ENCODE results near the gene GRPEL2.
"Not testable (repeated sequence)": the region's sequence is repeated elsewhere in the genome, so short reads cannot be mapped to it uniquely, and the experiment has no call there.

Gene GRPEL2

DNA sequence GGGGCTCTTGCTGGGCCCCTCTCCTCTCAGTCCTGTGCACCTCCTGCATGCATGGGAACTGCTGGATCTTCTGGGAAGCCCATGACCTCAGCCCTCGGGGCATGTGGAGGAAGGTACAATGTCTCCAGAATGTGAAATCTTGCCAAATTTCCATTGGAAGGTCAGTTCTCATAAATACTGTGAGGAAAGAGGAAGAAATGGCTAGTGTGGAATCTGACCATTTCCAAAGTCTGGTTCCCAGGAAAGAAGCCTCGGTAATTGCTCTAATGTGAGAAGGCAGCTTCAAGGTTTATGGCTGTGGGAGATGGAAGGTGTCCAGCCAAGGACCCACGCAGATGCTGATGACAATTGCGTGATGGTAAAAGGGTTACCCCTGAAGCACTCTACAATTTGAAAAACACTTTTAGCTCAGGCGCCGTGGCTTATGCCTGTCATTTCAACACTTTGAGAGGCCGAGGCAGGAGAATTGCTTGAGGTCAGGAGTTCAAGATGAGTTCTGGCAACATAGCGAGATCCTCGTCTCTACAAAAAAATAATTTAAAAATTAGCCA, 41.9 kb downstream of the GRPEL2 start:
- Mint-ChIP-seq H3K4me1 (peaks cover under 1% of the 10 kb centered on the region), H3K27ac (no peak overlapping the region), H3K4me3 (no peak overlapping the region), H3K27me3 (no peaks in the 10 kb centered on the region), H3K36me3 (no peaks in the 10 kb centered on the region), H3K9me3 (no peaks in the 10 kb centered on the region)
- no peak for ATAC-seq

DNA sequence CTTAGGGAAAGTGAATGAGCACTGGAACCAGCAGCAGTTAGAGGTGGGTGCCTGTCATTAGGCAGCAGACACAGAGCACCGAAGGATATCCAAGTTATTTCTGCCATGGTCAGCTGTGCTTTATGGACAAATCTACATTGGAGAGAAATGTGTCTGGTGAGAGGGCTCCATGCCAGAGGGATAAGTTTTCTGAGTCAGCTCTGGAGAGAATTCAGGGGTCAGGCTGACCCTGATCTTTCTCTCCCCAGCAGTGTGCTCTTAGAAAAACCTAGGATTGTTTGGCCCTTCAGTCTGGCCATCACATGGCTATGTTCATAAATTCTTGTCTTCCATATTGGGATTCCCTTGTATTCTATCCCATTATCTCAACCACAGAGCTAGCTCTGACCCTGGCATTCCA, 42.7 kb downstream of the GRPEL2 start:
- Mint-ChIP-seq H3K4me1 (no peaks in the 10 kb centered on the region), H3K27me3 (no peaks in the 10 kb centered on the region), H3K9me3 (no peaks in the 10 kb centered on the region), H3K36me3 (no peaks in the 10 kb centered on the region), H3K4me3 (no peak overlapping the region), H3K27ac (no peak overlapping the region)
- ATAC-seq, result no peak

DNA sequence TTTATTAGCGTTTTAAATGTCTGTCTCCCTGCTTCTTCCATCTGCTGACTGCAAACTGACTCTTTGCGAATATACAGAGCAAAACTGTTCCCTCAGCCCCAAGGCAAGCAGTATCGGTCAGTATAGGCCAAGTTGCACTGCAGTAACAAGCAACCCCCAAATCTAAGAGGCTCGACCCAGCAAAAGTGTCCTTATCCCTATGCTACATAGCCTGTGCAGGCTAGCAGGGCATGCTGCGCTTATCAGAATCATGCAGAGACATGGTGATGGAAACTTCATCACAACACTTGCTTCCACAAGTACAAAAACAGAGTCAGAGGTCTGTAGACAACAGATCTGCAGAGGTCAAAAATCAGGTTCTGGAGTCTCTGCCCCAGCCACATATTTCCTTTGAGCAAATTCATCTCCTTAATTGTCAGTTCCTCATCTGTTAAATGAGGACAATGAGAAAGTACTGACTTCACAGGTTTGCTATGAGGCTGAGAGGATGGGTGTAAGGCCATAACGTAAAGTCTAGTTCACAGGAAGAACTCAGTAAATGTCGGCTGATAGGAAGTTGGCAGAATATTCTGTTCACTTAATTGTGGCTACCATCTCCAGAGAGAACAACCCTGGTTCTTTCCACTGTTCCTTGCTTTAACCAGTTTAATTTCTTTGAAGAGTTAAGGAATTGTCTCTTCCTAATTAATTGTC, 43.3 kb downstream of the GRPEL2 start:
- H3K36me3 Mint-ChIP-seq, result no peaks in the 10 kb centered on the region

DNA sequence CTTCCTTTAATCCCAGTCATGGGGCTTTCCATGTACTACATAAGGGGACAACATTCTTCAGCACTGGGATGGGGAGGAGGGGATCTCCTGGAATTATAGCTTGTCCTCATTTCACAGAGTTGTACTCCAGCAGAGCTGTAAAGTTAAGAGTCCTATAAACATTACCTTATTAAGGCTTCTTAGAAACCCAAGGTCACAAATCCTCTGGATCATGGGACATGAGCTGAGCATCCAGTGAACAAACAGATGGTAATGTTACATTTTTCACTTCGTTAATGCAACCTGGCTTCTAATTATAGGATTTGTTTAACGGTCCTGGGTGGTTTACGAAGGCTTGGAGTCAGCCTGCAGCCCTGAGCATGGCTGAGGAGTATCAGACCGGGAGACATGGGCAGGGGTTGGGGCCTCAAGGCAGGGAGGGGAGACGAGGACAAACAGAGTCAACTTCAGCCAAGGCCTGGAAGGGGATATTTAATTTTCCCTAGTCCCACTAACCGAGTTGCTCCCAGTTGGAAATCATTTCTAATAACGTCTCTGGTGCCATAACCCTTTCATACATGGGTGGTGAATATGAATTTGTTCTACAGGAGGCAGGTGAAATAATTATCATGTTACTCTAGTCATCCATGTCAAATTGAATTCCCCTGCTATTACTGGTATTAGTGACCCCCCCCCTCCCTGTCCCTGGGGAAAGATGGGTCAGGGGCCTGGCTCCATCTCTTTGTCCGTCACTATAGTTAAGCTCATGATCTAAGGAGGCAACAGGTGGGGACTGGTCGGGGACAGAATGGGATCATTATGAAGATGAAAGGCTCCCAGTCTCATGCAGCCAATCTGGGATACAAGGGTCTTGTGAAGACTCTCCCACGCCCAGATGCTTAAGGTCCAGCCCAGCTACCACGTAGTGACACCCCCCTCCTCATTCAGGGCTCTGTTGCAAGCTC, 44.5 kb downstream of the GRPEL2 start:
- no peaks in the 10 kb centered on the region for H3K36me3 Mint-ChIP-seq
- no peak for ATAC-seq
- no peak overlapping the region for H3K27ac Mint-ChIP-seq
- no peaks in the 10 kb centered on the region for H3K4me1 Mint-ChIP-seq
- no peaks in the 10 kb centered on the region for H3K9me3 Mint-ChIP-seq
- H3K27me3 Mint-ChIP-seq, result no peaks in the 10 kb centered on the region
- H3K4me3 Mint-ChIP-seq, result no peak overlapping the region

More for the DNA sequence above, 43.3 kb downstream of the GRPEL2 start:
- Mint-ChIP-seq H3K9me3 (no peaks in the 10 kb centered on the region), H3K4me3 (no peak overlapping the region), H3K27ac (no peak overlapping the region), H3K4me1 (no peaks in the 10 kb centered on the region), H3K27me3 (no peaks in the 10 kb centered on the region)
- ATAC-seq, result no peak

DNA sequence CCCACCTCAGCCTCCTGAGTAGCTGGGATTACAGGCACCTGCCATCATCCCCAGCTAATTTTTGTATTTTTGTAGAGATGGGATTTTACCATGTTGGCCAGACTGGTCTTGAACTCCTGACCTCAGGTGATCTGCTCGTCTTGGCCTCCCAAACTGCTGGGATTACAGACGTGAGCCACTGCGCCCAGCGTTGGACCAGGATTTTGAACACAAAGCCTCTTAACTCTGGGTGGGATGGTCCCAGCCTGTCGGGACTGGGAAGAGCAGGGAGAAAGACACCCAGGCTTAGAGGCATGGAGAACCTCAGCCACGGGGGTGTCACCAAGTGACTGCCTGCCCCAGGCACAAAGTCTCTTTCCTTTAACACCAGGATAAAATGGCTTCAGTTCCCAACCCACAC, 45.8 kb downstream of the GRPEL2 start:
- H3K27ac Mint-ChIP-seq, ATAC-seq, H3K9me3 Mint-ChIP-seq, H3K4me3 Mint-ChIP-seq, H3K36me3 Mint-ChIP-seq, H3K27me3 Mint-ChIP-seq, H3K4me1 Mint-ChIP-seq: not testable (repeated sequence)

DNA sequence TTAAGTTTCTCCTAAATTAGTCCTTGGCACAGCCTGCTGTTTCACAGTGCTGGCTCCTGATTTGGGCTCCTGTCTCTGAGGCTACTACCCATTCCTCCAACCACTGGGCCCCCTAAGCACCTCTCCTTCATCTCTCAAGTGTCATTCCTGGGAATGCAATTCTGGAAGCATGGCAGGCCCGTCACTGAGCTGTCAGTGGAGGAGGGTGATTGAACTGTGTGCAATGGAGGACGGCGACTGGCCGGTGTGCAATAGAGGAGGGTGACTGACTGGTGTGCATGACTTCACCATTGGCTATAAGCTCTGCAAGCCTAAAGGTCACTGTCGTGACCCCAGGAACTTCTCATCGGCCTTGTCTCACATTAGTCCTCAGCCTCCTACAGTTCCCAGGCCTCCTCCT, 46.2 kb downstream of the GRPEL2 start:
- H3K27ac Mint-ChIP-seq, result no peak overlapping the region

DNA sequence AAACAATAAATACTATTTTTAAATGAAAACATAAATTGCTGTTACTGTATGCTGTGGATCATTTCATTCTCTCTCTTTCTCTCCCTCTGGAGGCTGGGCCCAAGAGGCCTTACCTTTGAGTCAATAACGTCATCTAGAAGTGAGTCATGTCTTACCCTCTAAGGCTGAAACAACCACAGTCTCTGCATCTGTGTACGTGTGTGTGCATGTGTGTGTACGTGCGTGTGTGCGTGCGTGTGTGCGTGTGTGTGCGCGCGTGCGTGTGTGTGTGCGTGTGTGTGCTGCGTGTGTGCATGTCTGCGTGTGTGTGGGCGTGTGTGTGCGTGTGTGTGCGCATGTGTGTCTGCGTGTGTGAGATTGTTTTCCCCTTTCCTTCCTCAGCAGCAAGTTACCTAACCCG, 47.4 kb downstream of the GRPEL2 start:
- H3K4me3 Mint-ChIP-seq, result no peak overlapping the region
- no peaks in the 10 kb centered on the region for H3K4me1 Mint-ChIP-seq
- no peaks in the 10 kb centered on the region for H3K9me3 Mint-ChIP-seq
- H3K36me3 Mint-ChIP-seq, result no peaks in the 10 kb centered on the region
- no peak overlapping the region for H3K27ac Mint-ChIP-seq
- no peak for ATAC-seq
- H3K27me3 Mint-ChIP-seq, result no peaks in the 10 kb centered on the region

More for the DNA sequence above, 46.2 kb downstream of the GRPEL2 start:
- no peaks in the 10 kb centered on the region for H3K4me1 Mint-ChIP-seq
- H3K27me3 Mint-ChIP-seq, result no peaks in the 10 kb centered on the region
- no peak overlapping the region for H3K4me3 Mint-ChIP-seq
- H3K36me3 Mint-ChIP-seq, result no peaks in the 10 kb centered on the region
- H3K9me3 Mint-ChIP-seq, result no peaks in the 10 kb centered on the region
- ATAC-seq, result no peak

DNA sequence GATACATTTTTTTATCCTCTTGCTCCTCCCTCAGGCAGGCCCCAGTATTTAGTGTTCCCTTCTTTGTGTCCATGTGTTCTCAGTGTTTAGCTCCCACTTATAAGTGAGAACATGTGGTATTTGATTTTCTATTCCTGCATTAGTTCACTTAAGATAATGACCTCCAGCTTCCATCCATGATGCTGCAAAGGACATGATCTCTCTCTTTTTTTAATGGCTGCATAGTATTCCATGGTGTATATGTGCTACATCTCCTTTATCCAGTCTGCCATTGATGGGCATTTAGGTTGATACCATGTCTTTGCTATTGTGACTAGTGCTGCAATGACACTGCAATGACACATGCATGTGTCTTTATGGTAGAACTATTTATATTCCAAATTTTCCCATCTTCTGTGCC, 49.7 kb downstream of the GRPEL2 start:
- peaks cover 13% of the 10 kb centered on the region for H3K27me3 Mint-ChIP-seq
- H3K4me3 Mint-ChIP-seq, H3K4me1 Mint-ChIP-seq, H3K36me3 Mint-ChIP-seq, ATAC-seq, H3K9me3 Mint-ChIP-seq, H3K27ac Mint-ChIP-seq: not testable (repeated sequence)

DNA sequence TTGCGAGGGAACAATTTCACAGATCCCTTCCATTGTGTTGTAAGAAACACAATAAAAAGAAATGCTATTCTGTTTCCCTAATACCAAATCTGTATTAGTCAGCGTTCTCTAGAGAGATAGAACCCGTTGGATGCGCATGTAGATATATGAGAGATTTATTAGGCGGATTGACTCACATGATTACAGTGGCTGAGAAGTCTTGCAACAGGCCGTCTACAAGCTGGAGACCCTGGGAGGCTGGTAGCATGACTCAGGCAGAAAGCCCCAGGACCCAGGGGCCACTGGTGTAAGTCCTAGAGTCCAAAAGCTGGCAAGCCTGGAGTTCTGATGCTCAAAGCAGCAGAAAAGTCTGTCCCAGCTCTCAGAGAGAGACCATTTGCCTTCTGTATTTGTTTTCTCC, 52.2 kb downstream of the GRPEL2 start:
- H3K4me1 Mint-ChIP-seq, result no peaks in the 10 kb centered on the region
- H3K27me3 Mint-ChIP-seq, result peaks cover 27% of the 10 kb centered on the region
- H3K9me3 Mint-ChIP-seq, result no peaks in the 10 kb centered on the region
- H3K27ac Mint-ChIP-seq, result no peak overlapping the region
- no peak overlapping the region for H3K4me3 Mint-ChIP-seq
- H3K36me3 Mint-ChIP-seq, result no peaks in the 10 kb centered on the region
- no peak for ATAC-seq

DNA sequence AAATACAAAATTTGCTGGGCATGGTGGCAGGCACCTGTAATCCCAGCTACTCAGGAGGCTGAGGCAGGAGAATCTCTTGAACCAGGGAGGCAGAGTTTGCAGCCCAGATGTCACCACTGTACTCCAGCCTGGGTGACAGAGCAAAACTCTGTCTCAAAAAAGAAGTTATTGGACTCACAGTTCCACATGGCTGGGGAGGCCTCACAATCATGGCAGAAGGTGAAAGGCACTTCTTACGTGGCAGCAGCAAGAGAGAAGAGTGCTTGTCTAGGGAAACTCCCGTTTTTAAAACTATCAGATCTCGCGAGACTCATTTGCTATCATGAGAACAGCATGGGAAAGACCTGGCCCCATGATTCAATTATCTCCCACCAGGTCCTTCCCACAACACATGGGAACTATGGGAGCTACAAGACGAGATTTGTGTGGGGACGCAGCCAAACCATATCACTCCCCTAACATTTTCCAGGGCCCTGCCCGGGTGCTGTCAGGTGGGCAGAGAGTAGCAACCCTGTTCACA, 53.5 kb downstream of the GRPEL2 start:
- H3K27me3 Mint-ChIP-seq, result peaks cover 27% of the 10 kb centered on the region
- H3K4me3 Mint-ChIP-seq, H3K27ac Mint-ChIP-seq, H3K4me1 Mint-ChIP-seq, H3K9me3 Mint-ChIP-seq, ATAC-seq, H3K36me3 Mint-ChIP-seq: not testable (repeated sequence)

DNA sequence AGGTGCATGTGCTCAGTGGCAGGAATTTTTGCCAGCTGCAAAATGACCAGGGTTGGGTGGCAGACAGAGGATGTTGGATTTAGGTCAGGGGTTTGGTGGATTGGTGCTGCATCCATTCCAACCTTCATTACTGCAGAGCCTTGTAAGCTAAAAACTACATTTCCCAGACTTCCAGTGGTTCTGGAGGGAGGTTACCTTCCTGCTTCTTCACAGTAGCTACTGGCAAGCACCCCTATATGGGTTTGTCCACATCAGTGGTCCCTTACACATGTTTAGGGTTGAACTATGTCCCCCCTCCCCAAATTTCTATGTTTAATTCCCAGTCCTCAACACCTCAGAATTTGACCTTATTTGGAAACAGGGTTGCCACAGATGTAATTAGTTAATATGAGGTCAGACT, 54.5 kb downstream of the GRPEL2 start:
- Mint-ChIP-seq H3K9me3 (no peaks in the 10 kb centered on the region), H3K27ac (no peak overlapping the region), H3K4me1 (no peaks in the 10 kb centered on the region), H3K36me3 (no peaks in the 10 kb centered on the region), H3K4me3 (no peak overlapping the region), H3K27me3 (peaks cover 27% of the 10 kb centered on the region)
- no peak for ATAC-seq

DNA sequence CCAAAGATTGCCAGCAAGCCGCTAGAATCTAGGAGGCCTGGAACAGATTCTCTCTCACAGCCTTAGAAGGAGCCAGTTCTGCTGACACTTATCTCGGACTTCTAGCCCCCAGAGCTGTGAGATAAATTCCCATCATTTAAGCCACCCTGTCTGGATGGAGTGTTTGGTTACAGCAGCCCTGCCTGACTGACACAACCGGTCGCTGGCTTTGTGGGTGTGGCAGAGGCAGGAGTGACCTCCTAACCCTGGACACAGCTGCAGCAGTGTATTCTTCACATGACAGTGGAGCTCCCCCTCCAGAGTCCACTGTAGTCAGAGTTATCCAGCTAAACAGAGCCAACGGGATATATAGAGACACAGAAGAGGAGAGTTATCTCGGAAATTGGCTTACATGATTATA, 55.0 kb downstream of the GRPEL2 start:
- no peak for ATAC-seq
- Mint-ChIP-seq H3K27me3 (peaks cover 27% of the 10 kb centered on the region), H3K4me1 (no peaks in the 10 kb centered on the region)

DNA sequence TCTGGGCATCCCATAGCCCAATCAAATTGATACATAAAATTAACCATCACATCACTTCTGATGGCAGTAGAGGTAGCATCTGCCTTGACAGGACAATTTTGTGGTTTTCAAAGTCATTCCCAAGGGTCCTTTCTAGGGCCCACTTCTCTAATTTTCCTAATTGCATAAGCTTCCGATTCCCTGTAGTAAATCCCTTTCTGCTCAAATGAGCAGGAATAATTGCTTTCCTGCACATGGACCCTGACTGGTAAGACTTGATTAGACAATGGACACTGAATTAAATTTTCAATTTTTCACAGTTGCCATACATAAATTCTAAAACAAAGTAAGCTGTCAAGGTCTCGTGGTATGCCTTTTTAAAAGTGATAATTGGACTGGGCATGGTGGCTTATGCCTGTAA, 55.8 kb downstream of the GRPEL2 start:
- H3K9me3 Mint-ChIP-seq, result no peaks in the 10 kb centered on the region
- peaks cover 27% of the 10 kb centered on the region for H3K27me3 Mint-ChIP-seq
- H3K4me3 Mint-ChIP-seq, result no peak overlapping the region
- H3K4me1 Mint-ChIP-seq, result no peaks in the 10 kb centered on the region
- no peak overlapping the region for H3K27ac Mint-ChIP-seq
- ATAC-seq, result no peak
- no peaks in the 10 kb centered on the region for H3K36me3 Mint-ChIP-seq

More for the DNA sequence above, 55.0 kb downstream of the GRPEL2 start:
- Mint-ChIP-seq H3K9me3 (no peaks in the 10 kb centered on the region), H3K36me3 (no peaks in the 10 kb centered on the region), H3K27ac (no peak overlapping the region), H3K4me3 (no peak overlapping the region)

DNA sequence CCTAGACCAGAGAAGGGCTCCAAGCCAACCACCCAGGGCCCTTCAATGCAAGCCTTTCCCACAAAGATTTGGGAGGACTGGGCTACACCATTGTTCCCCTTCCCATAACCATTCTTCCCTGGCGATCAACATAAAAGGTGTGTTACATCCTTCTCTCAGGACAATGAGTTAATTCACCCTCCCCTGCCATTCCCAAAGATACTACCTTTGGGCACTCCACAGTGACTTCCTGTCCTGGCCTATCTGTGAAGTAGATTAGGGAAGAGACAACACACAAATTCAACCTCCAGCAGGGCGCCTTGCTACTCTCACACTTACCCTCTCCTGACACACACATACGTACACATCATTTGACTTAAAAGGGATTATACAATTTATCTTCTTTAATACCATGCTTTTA, 57.0 kb downstream of the GRPEL2 start:
- H3K9me3 Mint-ChIP-seq, result no peaks in the 10 kb centered on the region
- no peaks in the 10 kb centered on the region for H3K36me3 Mint-ChIP-seq
- H3K4me3 Mint-ChIP-seq, result no peak overlapping the region
- no peak overlapping the region for H3K27ac Mint-ChIP-seq
- no peak for ATAC-seq
- H3K27me3 Mint-ChIP-seq, result peaks cover 32% of the 10 kb centered on the region
- H3K4me1 Mint-ChIP-seq, result no peaks in the 10 kb centered on the region
